ENCODE measurements around the gene SLC17A5.

GRCh38 chr6:73696966-73697655, 43.3 kb upstream of the SLC17A5 start:
- TF ChIP-seq SP1 (IDR thresholded peaks at IDR 0.05): no peak
- TF ChIP-seq NFRKB (IDR thresholded peaks at IDR 0.05): no peak
- TF ChIP-seq FOXK2 (IDR thresholded peaks at IDR 0.05): no peak
- no peak for TF ChIP-seq ZNF384 (IDR thresholded peaks at IDR 0.05)
